ENCODE results near the gene TFCP2L1.

DNA sequence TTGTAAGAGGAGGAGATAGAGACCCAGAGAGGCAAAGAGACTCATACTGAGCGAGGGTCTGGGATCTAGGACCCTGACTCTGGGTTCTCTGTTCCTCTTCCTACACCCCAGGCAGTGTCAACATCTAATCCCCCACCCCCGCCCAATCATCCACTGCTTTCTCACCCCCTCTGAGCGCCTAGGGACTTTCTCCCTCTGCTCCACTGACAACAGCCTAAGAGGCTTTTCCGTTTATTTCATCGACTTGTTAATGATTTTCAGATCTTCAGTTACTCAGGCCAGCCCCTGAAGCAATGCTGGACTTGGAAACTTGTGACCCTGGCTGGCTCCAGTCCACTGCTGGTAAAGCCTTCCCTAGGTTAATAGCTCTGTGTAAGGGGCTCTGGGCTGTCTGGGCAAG is 65.1 kb downstream of the TFCP2L1 start:
- TF ChIP-seq, protein P1, sequence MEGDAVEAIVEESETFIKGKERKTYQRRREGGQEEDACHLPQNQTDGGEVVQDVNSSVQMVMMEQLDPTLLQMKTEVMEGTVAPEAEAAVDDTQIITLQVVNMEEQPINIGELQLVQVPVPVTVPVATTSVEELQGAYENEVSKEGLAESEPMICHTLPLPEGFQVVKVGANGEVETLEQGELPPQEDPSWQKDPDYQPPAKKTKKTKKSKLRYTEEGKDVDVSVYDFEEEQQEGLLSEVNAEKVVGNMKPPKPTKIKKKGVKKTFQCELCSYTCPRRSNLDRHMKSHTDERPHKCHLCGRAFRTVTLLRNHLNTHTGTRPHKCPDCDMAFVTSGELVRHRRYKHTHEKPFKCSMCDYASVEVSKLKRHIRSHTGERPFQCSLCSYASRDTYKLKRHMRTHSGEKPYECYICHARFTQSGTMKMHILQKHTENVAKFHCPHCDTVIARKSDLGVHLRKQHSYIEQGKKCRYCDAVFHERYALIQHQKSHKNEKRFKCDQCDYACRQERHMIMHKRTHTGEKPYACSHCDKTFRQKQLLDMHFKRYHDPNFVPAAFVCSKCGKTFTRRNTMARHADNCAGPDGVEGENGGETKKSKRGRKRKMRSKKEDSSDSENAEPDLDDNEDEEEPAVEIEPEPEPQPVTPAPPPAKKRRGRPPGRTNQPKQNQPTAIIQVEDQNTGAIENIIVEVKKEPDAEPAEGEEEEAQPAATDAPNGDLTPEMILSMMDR (IDR thresholded peaks at IDR 0.05), result no peak
- TF ChIP-seq POLR2A (IDR thresholded peaks at IDR 0.05), result no peak
